GM18907 (cell line): ENCODE measurements around the gene EML4.
"Not testable (repeated sequence)": the region's sequence is repeated elsewhere in the genome, so short reads cannot be mapped to it uniquely, and the experiment has no call there.

ENCODE experiments used
- ATAC-seq: cut with Tn5 transposase; IDR thresholded peaks from one replicate; pipeline ENCODE4 v1.9.1; 2021; ENCODE audit warnings: mild to moderate bottlenecking, moderate library complexity; ENCODE audit not compliant: unreplicated experiment

The EML4 gene

GRCh38 chr2:42170619-42171395 lies 1.7 kb downstream of the EML4 start:
- no peak for ATAC-seq

- ATAC-seq: no peak
Measured at GRCh38 chr2:42171396-42171980, 2.3 kb downstream of the EML4 start.

DNA sequence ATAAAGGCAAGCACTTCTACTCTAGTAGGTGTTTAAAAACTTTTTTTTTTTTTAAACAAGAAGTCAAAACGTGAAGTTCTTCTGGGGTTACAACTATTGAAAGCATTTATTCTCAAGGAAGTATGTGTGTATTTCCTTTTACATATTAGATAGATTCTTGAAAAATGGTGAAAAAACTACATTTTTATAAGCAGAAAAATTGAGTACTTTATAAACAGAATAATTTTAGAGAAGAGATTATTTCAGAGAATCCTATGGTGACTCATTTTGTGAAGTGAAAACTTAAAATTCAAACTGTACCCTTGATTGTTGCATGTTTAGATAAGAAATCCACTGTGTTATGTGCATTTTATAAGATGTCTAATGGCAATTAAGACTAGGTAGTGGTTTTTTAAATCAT lies 2.9 kb downstream of the EML4 start:
- ATAC-seq: no peak

DNA sequence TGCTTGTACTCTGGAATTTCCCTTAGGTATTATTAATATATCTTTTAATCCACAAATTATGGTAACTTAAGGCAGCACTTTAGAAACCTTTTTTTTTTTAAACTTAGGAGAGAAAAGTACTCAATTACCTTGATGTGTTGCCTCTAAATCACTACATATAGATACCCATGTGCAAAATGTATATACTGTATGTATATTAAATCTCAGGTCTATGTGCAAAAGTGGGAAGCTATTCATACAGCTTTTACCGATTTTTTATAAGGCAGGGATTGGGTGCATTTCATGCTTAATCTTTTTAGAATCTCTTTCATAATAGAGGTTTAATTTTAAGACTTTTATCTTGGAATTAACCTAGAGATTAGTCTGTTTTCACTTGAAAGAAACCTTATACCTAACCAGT lies 3.4 kb downstream of the EML4 start:
- ATAC-seq: no peak

DNA sequence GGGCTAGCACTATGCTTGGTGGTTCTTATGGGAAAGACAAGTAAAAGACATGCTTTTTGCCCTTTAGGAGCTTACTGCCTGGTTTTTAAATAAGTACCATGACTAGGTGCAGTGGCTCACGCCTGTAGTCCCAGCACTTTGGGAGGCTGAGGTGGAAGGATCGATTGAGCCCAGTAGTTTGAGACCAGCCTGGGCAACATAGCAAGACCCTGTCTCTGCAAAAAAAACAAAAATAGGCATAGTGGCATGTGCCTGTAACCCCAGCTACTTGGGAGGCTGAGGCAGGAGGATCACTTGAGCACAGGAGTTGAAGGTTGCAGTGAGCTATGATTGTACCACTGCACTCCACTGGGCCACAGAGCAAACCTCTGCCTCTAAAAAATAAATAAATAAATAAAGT lies 4.3 kb downstream of the EML4 start:
- ATAC-seq: not testable (repeated sequence)

GRCh38 chr2:42176992-42177738 lies 8.0 kb downstream of the EML4 start:
- no peak for ATAC-seq

- ATAC-seq: no peak
Measured at GRCh38 chr2:42178335-42178734, 9.2 kb downstream of the EML4 start.

- ATAC-seq: no peak
Measured at GRCh38 chr2:42180300-42180699, 11.1 kb downstream of the EML4 start.

DNA sequence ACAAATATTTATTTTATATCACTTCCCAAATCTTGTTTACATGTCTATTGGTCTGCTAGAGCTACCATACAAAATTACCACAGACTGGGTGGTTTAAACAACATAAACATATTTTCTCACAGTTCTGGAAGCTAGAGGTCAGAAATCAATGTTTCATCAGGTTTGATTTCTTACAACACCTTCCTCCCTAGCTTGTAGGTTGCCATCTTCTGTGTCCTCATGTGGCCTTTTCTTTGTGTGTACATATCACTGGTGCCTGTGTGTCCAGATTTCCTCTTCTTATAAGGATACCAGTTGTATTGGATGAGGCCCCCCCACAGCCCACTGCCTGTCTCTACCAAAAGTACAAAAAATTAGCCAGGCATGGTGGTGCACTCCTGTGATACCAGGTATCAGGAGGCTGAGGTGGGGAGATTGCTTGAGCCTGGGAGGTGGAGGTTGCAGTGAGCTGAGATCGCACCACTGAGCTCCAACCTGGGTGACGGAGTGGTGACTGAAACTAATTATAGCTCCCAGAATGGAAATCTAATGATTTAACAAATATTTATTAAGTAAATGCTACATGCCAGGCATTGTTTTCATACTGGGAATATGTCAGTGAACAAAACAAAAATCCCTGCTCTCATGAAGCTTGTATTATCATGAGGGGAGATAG lies 13.6 kb downstream of the EML4 start:
- ATAC-seq: no peak

DNA sequence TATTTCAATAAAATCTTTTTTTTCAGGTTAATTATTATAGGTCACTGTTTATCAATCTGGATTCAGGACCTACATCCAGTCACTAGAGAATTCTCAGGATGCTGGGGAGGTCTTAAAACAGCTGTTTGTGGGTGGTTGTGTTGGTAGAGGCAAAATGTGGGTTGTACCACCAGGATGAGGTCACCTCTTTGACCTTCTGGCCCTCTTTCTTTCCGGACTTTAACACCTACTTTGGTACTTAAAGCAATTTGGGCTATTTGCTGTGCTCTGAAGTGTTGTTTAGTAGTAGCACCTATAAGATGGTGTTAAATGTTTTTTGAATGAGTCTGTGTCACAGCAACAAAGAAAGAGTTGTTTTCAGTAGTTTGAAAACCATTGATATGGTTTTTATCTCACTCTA lies 14.6 kb downstream of the EML4 start:
- ATAC-seq: peak; percentile 72

- ATAC-seq: no peak
Measured at GRCh38 chr2:42184346-42184745, 15.2 kb downstream of the EML4 start.

GRCh38 chr2:42185220-42185921 lies 16.2 kb downstream of the EML4 start:
- no peak for ATAC-seq

GRCh38 chr2:42186366-42186765 lies 17.2 kb downstream of the EML4 start:
- no peak for ATAC-seq

DNA sequence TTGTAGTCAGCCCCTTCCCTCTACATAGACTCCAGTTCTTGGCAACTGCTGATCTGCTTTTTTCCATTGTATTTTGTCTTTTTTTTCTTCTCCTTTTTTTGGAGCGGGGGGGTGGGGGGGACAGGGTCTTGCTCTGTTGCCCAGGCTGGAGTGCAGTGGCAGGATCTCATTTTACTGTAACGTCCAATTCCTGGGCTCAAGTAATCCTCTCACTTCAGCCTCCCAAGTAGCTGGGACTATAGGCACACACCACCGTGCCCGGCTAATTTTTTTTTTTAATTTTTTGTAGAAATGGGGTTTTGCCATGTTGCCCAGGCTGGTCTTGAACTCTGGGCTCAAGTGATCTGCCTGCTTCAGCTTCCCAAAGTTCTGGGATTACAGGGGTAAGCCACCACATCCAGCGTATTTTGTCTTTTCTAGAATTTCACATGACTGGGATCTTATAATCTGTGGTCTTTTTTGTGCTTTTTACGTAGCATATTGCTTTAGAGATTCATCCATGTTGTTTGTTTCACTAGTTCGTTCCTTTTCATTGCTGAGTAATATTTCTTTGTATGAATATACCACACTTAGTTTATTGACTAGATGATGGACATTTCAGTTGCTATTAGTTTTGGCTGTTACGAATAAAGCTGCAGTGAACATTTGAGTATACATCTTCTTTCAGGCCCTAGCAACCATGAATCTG lies 17.9 kb downstream of the EML4 start:
- no peak for ATAC-seq

DNA sequence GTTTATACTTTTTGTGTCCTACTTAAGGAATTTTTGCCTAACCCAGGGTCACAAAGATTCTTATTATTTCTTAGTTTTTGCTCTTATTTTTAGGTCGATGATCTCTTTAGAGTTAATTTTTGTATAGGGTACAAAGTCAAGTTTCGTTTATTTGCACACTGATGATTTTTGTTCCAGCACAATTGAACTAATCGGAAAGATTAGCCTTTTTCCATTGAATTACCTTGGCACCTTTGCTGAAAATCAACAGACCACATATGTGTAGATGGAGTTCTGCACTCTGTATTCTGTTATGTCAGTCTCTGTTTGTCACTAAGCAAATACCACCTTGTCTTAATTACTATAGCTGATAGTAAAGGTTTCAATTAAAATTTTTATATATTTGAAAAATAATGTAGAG lies 18.7 kb downstream of the EML4 start:
- no peak for ATAC-seq

GRCh38 chr2:42189235-42189566 lies 20.0 kb downstream of the EML4 start:
- ATAC-seq: no peak

- no peak for ATAC-seq
Measured at GRCh38 chr2:42190191-42190590, 21.0 kb downstream of the EML4 start.

- no peak for ATAC-seq
Measured at GRCh38 chr2:42191285-42192009, 22.3 kb downstream of the EML4 start.

DNA sequence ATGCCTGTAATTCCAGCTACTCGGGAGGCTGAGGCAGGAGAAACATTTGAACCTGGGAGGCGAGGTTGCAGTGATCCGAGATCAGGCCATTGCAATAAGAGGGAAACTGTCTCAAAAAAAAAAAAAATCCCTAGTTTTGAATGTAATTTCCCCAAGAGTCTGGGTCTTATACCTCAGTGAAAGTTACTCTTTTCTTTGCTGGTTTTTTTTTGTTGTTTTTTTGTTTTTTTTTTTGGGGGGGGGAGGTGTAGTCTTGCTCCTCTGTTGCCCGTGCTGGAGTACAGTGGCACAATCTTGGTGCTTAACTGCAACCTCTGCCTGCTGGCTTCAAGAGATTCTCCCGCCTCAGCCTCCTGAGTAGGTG lies 22.8 kb downstream of the EML4 start:
- ATAC-seq: no peak
